Measurements from ENCODE around the gene RILPL2.
"Not testable (repeated sequence)": the region's sequence is repeated elsewhere in the genome, so short reads cannot be mapped to it uniquely, and the experiment has no call there.

DNA sequence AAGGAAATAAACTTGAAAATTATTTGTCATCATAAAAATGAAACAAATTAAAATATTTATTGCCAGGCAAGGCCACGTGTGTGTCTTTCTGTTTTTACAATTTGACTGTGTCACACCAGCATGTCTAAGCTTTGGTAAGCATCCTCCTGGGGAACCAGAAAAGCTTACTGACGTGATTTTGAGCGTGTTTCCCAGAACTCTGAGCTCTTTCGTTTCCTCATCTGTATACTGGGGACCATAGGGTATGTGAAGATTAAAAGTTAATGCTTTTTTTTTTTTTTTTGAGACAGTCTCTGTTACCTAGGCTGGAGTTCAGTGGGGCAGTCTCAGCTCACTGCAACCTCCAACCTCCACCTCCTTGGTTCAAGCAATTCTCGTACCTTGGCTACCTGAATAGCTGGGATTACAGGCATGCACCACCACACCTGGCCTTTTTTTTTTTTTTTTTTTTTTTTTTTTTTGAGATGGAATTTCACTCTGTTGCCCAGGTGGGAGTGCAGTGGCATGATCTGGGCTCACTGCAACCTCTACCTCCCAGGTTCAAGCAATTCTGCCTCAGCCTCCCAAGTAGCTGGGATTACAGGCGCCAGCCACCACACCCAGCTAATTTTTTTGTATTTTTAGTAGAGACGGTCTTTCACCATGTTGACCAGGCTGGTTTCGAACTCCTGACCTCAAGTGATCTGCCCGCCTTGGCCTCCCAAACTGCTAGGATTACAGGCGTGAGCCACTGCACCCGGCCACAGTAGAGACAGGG lies 27.0 kb downstream of the RILPL2 start:
- TF ChIP-seq CTCF (IDR thresholded peaks at IDR 0.05; ENCODE audit: insufficient read depth, low read depth, low read length); EZH2 (IDR thresholded peaks at IDR 0.05; ENCODE audit: insufficient read depth, low read length): not testable (repeated sequence)

Measured in astrocyte (in vitro differentiated cells and primary cell).